Head of caudate nucleus (tissue), 42 donors: Measurements from ENCODE around the gene OR2H1.

Experiments used
- DNase-seq, 42 donors: peaks; one replicate each; pipeline versions ENCODE4 v3.0.0 to v3.0.0-alpha.2; 2020 to 2021; ENCODE audit warnings: mixed read lengths in 7 of 42
- intact Hi-C: fragments of 100-400 bp; cut with DNase I; formaldehyde crosslinking; loops from one replicate; pipeline ENCODE4 v1.15.0; 2022

OR2H1 gene

DNA sequence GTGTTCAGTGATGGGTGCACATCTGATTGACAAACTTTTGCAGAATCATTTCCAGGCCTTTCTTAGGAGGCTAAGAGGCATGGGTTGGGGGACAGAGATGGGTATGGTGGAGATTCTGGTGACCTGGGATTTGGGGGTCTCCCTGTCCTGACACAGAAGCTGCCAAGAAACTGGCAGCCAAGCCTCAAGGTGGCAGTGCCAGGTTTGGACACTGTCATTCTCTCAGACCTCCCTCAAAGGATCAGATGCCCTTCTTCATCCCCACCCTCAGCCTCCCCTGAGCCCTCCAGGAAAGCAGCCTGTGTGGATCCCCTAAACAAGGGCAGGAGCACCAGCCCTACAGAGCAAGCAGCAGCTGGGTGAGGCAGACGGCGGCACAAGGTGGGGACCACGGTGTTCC, 48.9 kb downstream of the OR2H1 start:
- DNase-seq: peak in 2 of 42 donors; percentile 2 to 24
- intact Hi-C loops: no loop called here

DNA sequence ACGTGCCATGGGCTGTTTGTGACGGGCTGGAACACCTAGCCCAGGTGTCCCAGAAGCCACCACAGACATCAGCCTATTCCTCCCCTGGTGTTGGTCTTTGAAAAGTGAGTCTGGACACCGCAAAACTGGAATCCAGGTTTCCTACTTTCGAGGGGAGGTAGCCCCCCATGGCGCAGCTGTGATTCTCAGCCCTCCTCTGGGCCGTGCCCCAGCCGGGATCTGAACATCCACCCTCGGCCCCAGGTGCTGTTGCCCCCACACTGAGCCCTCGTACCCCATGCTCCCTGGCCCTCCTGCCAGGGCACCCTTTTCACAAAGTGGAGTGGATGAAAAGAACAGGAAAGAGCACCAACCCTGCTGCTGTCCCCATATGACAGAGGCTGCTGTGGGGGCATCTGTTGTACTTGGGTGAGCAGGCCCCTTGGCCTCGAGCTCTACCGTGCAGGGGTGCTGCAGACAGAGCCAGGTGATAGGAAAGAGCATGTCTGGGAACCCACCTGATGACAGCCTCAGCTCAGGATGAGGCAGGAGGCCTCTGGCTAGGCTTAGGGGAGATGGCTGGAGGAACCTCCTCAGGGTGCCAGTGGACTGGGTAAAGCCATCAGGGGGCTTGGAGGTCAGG, 49.6 kb downstream of the OR2H1 start:
- intact Hi-C loops: no loop called here
- DNase-seq: peak in 1 of 42 donors; percentile 27

DNA sequence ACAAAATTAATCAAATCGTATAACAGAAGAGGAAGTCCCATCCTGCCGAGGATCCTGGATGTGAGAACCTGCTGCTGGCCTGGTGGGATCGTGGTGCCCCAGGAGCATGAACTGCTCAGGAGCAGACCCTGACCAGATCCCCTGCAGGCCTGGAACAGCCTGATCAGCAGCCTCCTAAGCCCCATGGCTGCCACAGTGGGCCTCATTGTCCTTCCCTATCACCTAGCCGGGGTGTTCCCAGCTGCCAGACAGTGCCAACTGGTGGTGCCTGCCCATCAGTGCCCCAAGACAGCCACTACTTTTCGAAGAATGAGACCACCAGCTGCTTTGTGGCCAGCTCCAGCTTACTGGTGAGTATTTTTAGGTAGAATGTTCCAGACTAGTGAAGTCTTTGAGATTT, 50.4 kb downstream of the OR2H1 start:
- intact Hi-C loops: no loop called here
- peak in 3 of 42 donors; percentile 3 to 31 (median 22) for DNase-seq

DNA sequence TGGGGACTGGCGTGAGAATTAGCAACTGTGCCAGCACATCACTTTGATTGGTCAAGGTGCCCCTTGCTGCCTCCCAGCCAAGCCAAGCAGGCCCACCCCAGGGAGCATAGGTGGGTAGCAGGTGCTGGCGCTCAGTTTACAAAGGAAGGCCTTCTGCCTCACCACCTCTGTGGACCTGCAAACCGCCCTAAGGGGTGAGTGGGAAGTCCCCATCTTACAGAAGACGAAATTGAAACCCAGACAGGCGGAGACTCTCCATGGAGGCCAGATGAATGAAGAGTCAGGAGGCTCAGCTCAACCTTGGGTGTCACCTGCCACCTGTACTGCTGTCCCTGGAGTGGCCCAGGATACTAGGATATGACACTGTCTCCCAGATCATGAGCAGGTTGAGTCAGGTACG, 52.3 kb downstream of the OR2H1 start:
- intact Hi-C loops: no loop called here
- DNase-seq: peak in 4 of 42 donors; percentile 3 to 25 (median 8)

DNA sequence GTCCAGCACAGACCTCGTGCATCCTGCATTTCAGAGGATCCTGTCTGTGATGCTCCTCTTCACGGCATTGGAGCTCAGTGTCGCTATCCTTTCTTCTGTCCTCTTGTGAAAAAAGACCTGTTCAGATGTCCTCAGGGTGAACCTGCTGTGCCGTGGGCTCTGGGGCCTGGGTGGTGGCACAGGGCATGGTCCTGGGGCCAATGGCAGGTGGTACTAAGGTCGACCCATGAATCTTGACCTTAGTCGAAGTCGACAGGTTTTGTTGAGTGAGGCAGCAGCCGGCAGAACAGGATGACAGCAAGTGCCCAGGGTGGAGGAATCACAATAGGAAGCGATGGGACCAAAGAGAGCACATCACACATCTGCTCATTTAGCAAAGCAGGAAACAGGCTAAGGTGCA, 52.8 kb downstream of the OR2H1 start:
- intact Hi-C loops: no loop called here
- DNase-seq: peak in 3 of 42 donors; percentile 2 to 23 (median 2)

DNA sequence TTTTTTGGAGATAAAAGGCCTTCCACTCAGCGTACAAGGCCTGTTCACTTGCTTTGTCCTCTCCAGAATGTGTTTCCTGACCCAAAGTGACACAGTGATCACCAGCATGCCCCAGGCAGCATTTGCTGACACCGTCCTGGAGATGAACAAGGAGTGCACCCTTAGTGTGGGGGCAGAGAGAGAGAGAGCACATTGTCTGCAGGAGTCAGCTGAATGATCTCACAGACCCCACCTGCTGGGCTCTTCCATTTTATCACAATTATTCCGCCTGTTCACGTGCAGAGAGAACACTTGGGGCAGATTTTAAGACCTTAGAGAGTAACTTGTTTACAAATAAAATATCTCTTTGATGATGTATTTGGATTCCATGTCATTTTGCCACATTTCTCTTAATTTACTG, 53.2 kb downstream of the OR2H1 start:
- peak in 2 of 42 donors; percentile 3 to 7 for DNase-seq
- intact Hi-C loops: no loop called here

DNA sequence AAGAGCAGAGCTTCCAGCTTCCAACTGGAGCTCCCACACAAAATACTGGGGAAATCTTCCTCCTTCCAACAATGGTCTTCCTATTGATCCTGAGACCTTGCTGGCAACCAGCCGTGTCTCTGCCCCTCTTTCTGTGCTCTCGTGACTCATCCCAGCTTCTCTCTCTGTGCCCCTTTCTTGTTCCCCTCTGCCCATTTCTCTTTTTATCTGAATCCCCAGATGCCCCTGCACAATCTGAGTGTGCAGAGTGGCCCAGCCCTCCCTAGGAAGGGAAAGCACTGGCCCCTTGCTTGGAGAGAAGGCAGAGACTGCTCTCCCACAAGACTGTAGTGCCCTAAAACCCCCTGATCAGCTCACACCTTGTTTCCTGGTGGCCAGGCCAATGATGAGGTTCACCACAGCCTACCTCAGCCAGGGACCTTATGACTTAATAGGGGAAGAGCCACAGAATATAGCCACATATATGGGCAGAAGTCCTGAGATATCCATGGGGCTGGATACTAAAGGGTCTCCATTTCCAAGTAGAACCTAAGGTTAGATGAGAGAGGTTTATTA, 53.9 kb downstream of the OR2H1 start:
- DNase-seq: peak in 3 of 42 donors; percentile 0 to 14 (median 13)
- intact Hi-C loops: no loop called here
